IPS-15b (cell line): ENCODE data around the gene EHF.

Experiments
- H3K27me3 ChIP-seq: one replicate; pipeline ENCODE4 v1.6.1; 2013; ENCODE audit warnings: low read length; ENCODE audit not compliant: control insufficient read depth, insufficient read depth
- H3K36me3 ChIP-seq: one replicate; pipeline ENCODE4 v1.6.1; 2013; ENCODE audit warnings: low read length; ENCODE audit not compliant: control insufficient read depth, insufficient read depth
- H3K4me1 ChIP-seq: one replicate; pipeline ENCODE4 v1.6.1; 2013; ENCODE audit warnings: mild to moderate bottlenecking, low read length; ENCODE audit not compliant: control insufficient read depth, insufficient read depth
- H3K4me3 ChIP-seq: one replicate; pipeline ENCODE4 v1.5.1; 2013; ENCODE audit warnings: low read depth, low read length
- H3K9ac ChIP-seq: one replicate; pipeline ENCODE4 v1.6.1; 2013; ENCODE audit warnings: low read depth, mild to moderate bottlenecking, low read length
- H3K9me3 ChIP-seq: one replicate; pipeline ENCODE4 v1.6.1; 2013; ENCODE audit warnings: mild to moderate bottlenecking, low read length; ENCODE audit not compliant: control insufficient read depth, insufficient read depth

EHF gene

GRCh38 chr11:34603129-34604001 lies 17.5 kb upstream of the EHF start:
- H3K4me3 ChIP-seq = no peak overlapping the region
- H3K4me1 ChIP-seq = no peaks in the 10 kb centered on the region
- no peaks in the 10 kb centered on the region for H3K9me3 ChIP-seq
- H3K27me3 ChIP-seq = no peaks in the 10 kb centered on the region
- H3K9ac ChIP-seq = no peak overlapping the region
- no peaks in the 10 kb centered on the region for H3K36me3 ChIP-seq

- no peaks in the 10 kb centered on the region for H3K36me3 ChIP-seq
- H3K4me3 ChIP-seq = no peak overlapping the region
- no peaks in the 10 kb centered on the region for H3K4me1 ChIP-seq
- no peaks in the 10 kb centered on the region for H3K27me3 ChIP-seq
- H3K9ac ChIP-seq = no peak overlapping the region
- no peaks in the 10 kb centered on the region for H3K9me3 ChIP-seq
Measured at GRCh38 chr11:34604145-34604544, 16.7 kb upstream of the EHF start.

- no peaks in the 10 kb centered on the region for H3K27me3 ChIP-seq
- no peaks in the 10 kb centered on the region for H3K9me3 ChIP-seq
- no peak overlapping the region for H3K4me3 ChIP-seq
- no peaks in the 10 kb centered on the region for H3K36me3 ChIP-seq
- H3K9ac ChIP-seq = no peak overlapping the region
- H3K4me1 ChIP-seq = no peaks in the 10 kb centered on the region
Measured at GRCh38 chr11:34604911-34605310, 16.0 kb upstream of the EHF start.

GRCh38 chr11:34605481-34606325 lies 15.2 kb upstream of the EHF start:
- H3K9me3 ChIP-seq = no peaks in the 10 kb centered on the region
- H3K4me1 ChIP-seq = no peaks in the 10 kb centered on the region
- H3K36me3 ChIP-seq = no peaks in the 10 kb centered on the region
- no peak overlapping the region for H3K9ac ChIP-seq
- no peaks in the 10 kb centered on the region for H3K27me3 ChIP-seq
- H3K4me3 ChIP-seq = no peak overlapping the region

DNA sequence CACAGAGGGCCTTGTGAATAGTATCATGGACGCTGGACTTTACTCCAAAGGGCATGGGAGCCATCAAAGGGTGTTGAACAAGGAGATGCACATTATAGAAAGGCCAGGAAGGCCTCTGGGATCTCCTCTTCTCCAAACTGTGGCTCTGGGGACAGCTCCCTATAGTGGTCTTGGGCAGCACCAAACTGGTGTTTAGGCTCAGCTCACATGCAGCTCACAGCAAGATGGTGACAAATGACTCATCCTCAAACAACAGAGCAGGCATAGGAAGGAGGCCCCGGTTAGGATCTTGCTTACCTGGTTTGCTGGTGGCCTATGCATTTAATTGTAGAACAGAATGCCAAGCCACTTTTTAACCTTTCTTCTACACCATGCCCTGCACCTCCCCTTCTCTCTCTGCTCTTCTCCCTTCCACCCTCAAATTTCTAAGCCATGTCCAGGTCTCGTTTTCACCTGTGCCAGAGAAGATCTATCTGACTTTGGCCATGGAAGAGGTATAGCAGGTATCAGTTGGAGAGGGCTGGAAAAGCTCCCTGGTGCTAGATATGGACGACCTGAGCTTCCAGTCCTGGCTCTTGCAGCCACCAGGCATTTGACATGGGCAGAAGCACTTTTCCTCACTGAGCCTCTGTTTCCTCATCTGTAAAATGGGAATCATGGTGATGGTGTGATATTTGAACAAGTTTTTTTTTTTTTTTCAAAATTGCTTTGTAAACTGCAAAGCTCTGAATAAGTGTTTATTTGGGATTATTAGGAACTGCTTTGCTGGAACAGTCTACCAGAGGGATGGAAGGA lies 14.4 kb upstream of the EHF start:
- Histone ChIP-seq H3K36me3 (no peaks in the 10 kb centered on the region), H3K4me3 (no peak overlapping the region), H3K27me3 (no peaks in the 10 kb centered on the region), H3K9me3 (no peaks in the 10 kb centered on the region), H3K9ac (no peak overlapping the region), H3K4me1 (no peaks in the 10 kb centered on the region)

DNA sequence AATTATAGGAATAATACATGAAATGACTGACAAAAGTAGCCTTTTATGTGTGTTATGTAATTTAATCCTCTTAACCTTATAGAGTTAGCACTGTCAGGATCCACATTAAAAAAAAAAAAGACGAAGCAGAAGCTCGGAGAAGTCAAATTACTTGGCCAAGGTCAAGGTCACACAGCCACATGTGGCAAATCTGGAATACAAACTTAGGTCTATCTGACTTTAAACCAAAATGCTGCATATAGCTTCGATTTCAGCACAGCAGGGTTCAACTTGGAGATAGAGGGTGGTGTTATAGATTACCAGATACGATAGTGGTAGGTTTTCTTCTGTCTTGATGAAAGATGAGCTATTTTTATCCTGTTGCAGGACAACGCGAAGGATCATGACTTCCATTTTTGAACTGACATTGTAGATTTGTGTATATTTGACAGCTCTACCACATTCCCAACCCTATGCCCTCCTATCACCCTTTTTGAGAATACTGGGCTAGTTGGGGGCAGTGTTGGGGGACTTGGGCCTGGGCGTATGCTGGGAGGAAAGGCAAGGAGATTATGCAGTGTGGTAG lies 11.6 kb upstream of the EHF start:
- no peaks in the 10 kb centered on the region for H3K36me3 ChIP-seq
- H3K9me3 ChIP-seq = no peaks in the 10 kb centered on the region
- H3K4me1 ChIP-seq = no peaks in the 10 kb centered on the region
- H3K27me3 ChIP-seq = no peaks in the 10 kb centered on the region
- H3K9ac ChIP-seq = no peak overlapping the region
- no peak overlapping the region for H3K4me3 ChIP-seq

GRCh38 chr11:34609850-34610249 lies 11.0 kb upstream of the EHF start:
- H3K9ac ChIP-seq = no peak overlapping the region
- H3K36me3 ChIP-seq = no peaks in the 10 kb centered on the region
- H3K4me1 ChIP-seq = no peaks in the 10 kb centered on the region
- no peak overlapping the region for H3K4me3 ChIP-seq
- H3K27me3 ChIP-seq = no peaks in the 10 kb centered on the region
- no peaks in the 10 kb centered on the region for H3K9me3 ChIP-seq

GRCh38 chr11:34610324-34611041 lies 10.4 kb upstream of the EHF start:
- Histone ChIP-seq H3K27me3 (no peaks in the 10 kb centered on the region), H3K36me3 (no peaks in the 10 kb centered on the region), H3K4me3 (no peak overlapping the region), H3K4me1 (no peaks in the 10 kb centered on the region), H3K9ac (no peak overlapping the region), H3K9me3 (no peaks in the 10 kb centered on the region)

DNA sequence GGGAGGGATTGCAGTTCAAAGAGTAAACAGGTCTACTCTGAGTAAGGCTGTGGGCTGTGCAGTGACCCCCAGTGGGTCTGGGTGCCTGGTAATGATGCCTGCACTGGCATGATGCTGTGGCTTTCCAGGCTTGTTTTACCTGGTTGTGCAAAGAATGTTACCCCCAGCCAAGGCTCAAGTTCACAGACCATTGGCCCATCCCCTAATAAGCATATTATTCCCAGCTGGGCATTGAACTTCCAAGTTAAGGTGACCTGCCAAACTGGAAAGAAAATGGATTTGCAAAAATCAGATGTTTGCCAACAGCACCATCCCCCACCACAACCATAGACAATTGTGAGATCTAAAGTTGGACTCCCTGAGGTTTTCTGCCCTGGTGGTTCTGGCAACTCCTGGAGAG lies 7.9 kb upstream of the EHF start:
- Histone ChIP-seq H3K9me3 (no peaks in the 10 kb centered on the region), H3K36me3 (no peaks in the 10 kb centered on the region)

DNA sequence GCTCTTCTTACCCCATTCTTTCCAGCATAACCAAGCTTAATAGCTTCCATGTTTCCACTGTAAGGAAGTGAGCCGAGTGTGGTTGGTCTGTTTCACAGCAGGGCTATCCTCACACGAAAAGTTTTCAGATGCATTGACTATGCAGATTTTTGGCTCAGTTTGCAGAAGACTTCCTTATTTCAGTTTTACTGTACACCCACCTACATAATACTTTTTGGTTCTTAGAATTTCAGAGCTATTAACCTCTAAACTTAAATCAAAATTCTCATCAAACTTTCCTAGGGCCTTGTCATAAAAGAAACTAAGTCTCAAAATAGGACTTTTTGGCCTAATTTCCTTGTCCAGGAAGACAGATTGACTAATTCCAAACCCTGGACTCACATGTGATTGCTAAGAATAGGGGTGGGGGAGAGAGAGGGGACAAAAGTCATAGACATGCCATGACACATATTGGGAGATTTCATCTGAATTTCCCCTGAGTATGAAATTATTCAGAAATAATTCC lies 7.3 kb upstream of the EHF start:
- Histone ChIP-seq H3K4me1 (no peaks in the 10 kb centered on the region), H3K27me3 (no peaks in the 10 kb centered on the region), H3K4me3 (no peak overlapping the region), H3K9me3 (no peaks in the 10 kb centered on the region), H3K9ac (no peak overlapping the region), H3K36me3 (no peaks in the 10 kb centered on the region)

More for the DNA sequence above, 7.9 kb upstream of the EHF start:
- no peak overlapping the region for H3K4me3 ChIP-seq
- H3K27me3 ChIP-seq = no peaks in the 10 kb centered on the region
- H3K4me1 ChIP-seq = no peaks in the 10 kb centered on the region
- H3K9ac ChIP-seq = no peak overlapping the region
